Daoy (cell line): ENCODE measurements around the gene CACNB2. TPM values are rescaled to one million over a fixed set of nuclear protein-coding genes. Genes with fewer than 3 reads are reported as not detected.
"Not testable (repeated sequence)": the region's sequence is repeated elsewhere in the genome, so short reads cannot be mapped to it uniquely, and the experiment has no call there.

ENCODE experiments used
- DNase-seq: peaks from one replicate; pipeline ENCODE4 v3.0.0-alpha.2; 2015; ENCODE audit warnings: low read depth
- total RNA-seq: library from RNA; depleted of rRNA; stranded (reverse); fragments of >200 nt; shearing (Covaris generic); gene quantifications from 2 replicates; pipeline ENCODE4 v1.2.3, GENCODE V29; 2014

Gene CACNB2
- total RNA-seq, 1 experiment from 2014 or later: 0.06 TPM

GRCh38 chr10:18197706-18198105, 57.5 kb downstream of the CACNB2 start:
- no peak for DNase-seq

- no peak for DNase-seq
Measured at GRCh38 chr10:18201877-18202276, 61.7 kb downstream of the CACNB2 start.

GRCh38 chr10:18202680-18203460, 62.6 kb downstream of the CACNB2 start:
- no peak for DNase-seq

- no peak for DNase-seq
Measured at GRCh38 chr10:18203471-18203870, 63.2 kb downstream of the CACNB2 start.

- DNase-seq: no peak
Measured at GRCh38 chr10:18204039-18204835, 64.0 kb downstream of the CACNB2 start.

GRCh38 chr10:18205098-18205834, 65.0 kb downstream of the CACNB2 start:
- no peak for DNase-seq

GRCh38 chr10:18208186-18208585, 68.0 kb downstream of the CACNB2 start:
- DNase-seq: not testable (repeated sequence)

GRCh38 chr10:18209241-18209640, 69.0 kb downstream of the CACNB2 start:
- no peak for DNase-seq

- DNase-seq: no peak
Measured at GRCh38 chr10:18210711-18211110, 70.5 kb downstream of the CACNB2 start.

- DNase-seq: no peak
Measured at GRCh38 chr10:18211862-18212261, 71.6 kb downstream of the CACNB2 start.

GRCh38 chr10:18213271-18213670, 73.0 kb downstream of the CACNB2 start:
- no peak for DNase-seq

GRCh38 chr10:18214691-18215563, 74.7 kb downstream of the CACNB2 start:
- peak; percentile 42 for DNase-seq

- DNase-seq: no peak
Measured at GRCh38 chr10:18216482-18216881, 76.3 kb downstream of the CACNB2 start.

- DNase-seq: no peak
Measured at GRCh38 chr10:18217577-18217976, 77.4 kb downstream of the CACNB2 start.

- DNase-seq: no peak
Measured at GRCh38 chr10:18219146-18219545, 78.9 kb downstream of the CACNB2 start.

- DNase-seq: no peak
Measured at GRCh38 chr10:18221123-18221522, 80.9 kb downstream of the CACNB2 start.

GRCh38 chr10:18221882-18222281, 81.7 kb downstream of the CACNB2 start:
- no peak for DNase-seq

- no peak for DNase-seq
Measured at GRCh38 chr10:18222866-18223265, 82.6 kb downstream of the CACNB2 start.

- DNase-seq: no peak
Measured at GRCh38 chr10:18223898-18224297, 83.7 kb downstream of the CACNB2 start.

- no peak for DNase-seq
Measured at GRCh38 chr10:18224626-18225445, 84.6 kb downstream of the CACNB2 start.
